HG02970 (cell line): ENCODE data around the gene GREB1.

Source experiments
- ATAC-seq: cut with Tn5 transposase; IDR thresholded peaks from one replicate; pipeline ENCODE4 v1.9.1; 2021; ENCODE audit warnings: mild to moderate bottlenecking, moderate library complexity, moderate number of reproducible peaks; ENCODE audit not compliant: unreplicated experiment, low FRiP score

Gene GREB1

GRCh38 chr2:11537951-11538350, 4.1 kb downstream of the GREB1 start:
- no peak for ATAC-seq

- ATAC-seq = no peak
Measured at GRCh38 chr2:11539317-11540147, 5.7 kb downstream of the GREB1 start.

- ATAC-seq = no peak
Measured at GRCh38 chr2:11540148-11540995, 6.5 kb downstream of the GREB1 start.

- ATAC-seq = no peak
Measured at GRCh38 chr2:11540996-11541692, 7.3 kb downstream of the GREB1 start.

GRCh38 chr2:11541693-11542274, 7.9 kb downstream of the GREB1 start:
- ATAC-seq = no peak

GRCh38 chr2:11542275-11542819, 8.5 kb downstream of the GREB1 start:
- no peak for ATAC-seq

- ATAC-seq = no peak
Measured at GRCh38 chr2:11543337-11544216, 9.7 kb downstream of the GREB1 start.

- no peak for ATAC-seq
Measured at GRCh38 chr2:11546072-11546471, 12.2 kb downstream of the GREB1 start.

GRCh38 chr2:11547912-11548497, 14.2 kb downstream of the GREB1 start:
- no peak for ATAC-seq

- ATAC-seq = no peak
Measured at GRCh38 chr2:11550302-11550701, 16.5 kb downstream of the GREB1 start.

GRCh38 chr2:11550901-11551568, 17.2 kb downstream of the GREB1 start:
- no peak for ATAC-seq

GRCh38 chr2:11551569-11552259, 17.9 kb downstream of the GREB1 start:
- ATAC-seq = no peak

GRCh38 chr2:11552260-11552638, 18.4 kb downstream of the GREB1 start:
- no peak for ATAC-seq

- ATAC-seq = no peak
Measured at GRCh38 chr2:11553661-11554398, 20.0 kb downstream of the GREB1 start.

GRCh38 chr2:11554399-11554716, 20.5 kb downstream of the GREB1 start:
- no peak for ATAC-seq

- ATAC-seq = no peak
Measured at GRCh38 chr2:11556101-11556806, 22.4 kb downstream of the GREB1 start.
